Erythroblast (primary cell): ENCODE results near the gene ZNF830.

Experiments used
- GATA1 ChIP-seq: IDR thresholded peaks from 2 replicates; pipeline ENCODE4 v1.6.1; 2011; ENCODE audit warnings: low read depth, mild to moderate bottlenecking, control low read depth, low read length, moderate library complexity
- POLR2A ChIP-seq: IDR thresholded peaks from 2 replicates; pipeline ENCODE4 v1.6.1; 2011; ENCODE audit warnings: mild to moderate bottlenecking, low read length

GRCh38 chr17:34913001-34913400 lies 48.3 kb upstream of the ZNF830 start:
- TF ChIP-seq POLR2A: no peak
- TF ChIP-seq GATA1: no peak
